HG03280 (cell line): ENCODE data around the gene SLC25A21.

Experiments used
- ATAC-seq: cut with Tn5 transposase; IDR thresholded peaks from one replicate; pipeline ENCODE4 v1.9.1; 2021; ENCODE audit warnings: mild to moderate bottlenecking, moderate library complexity; ENCODE audit not compliant: unreplicated experiment

SLC25A21 gene

DNA sequence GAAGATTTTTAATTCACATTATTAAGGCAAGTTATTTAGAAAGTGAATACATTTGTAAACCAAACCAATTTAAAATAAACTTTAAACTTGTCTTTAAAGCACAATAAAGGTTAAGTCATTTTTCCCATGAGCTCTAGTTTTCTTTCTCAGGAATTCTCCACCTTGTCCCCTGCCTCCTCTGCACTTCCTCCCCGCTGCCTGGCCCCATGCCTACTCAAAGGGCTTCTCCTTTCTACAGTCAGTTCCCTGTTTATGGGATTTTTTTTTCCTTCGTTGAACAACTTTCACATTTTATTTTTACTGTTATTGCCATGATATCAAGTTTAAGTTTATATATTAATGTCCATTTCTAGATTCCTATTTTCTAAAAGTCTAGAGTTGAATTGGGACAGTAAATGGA, 223.0 kb downstream of the SLC25A21 start:
- no peak for ATAC-seq

GRCh38 chr14:36948157-36948859, 224.1 kb downstream of the SLC25A21 start:
- no peak for ATAC-seq

DNA sequence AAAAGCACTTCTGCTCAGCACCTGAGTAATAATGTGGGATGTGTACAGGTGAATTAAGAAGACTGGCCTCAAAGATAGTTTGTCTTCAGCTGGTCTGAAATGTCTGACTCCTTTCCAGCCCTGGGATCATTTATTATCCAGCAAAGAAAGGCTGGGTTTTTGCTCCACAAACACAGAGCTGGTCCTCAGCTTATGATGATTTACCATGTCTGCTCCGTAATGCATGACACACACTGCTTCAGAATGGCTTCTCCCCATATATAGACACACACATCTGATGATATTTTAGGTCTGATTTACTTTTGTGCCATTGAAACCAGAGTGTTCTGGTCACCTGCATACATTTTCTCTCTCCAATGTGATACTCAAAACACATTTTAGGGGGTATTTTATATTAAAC, 225.0 kb downstream of the SLC25A21 start:
- no peak for ATAC-seq

DNA sequence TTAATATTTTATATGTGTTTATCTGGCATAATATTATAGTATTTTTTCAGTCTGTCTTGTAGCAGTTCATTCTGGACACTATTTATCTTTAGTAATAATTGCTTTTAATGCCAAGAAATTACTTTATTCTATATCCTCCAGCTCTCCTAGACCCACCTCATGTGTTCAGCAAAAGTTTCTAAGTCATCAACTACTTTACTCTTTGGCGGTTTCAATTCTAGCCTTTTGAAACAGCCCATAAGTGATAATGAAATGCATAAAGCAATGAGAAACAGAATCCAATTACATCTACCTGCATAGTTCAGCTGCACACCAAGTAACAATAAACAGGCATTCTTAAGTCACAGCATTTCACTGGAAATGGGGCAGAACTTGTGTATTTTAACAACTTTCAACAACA, 225.5 kb downstream of the SLC25A21 start:
- no peak for ATAC-seq

- ATAC-seq, result no peak
Measured at GRCh38 chr14:36944307-36945010, 227.9 kb downstream of the SLC25A21 start.

- no peak for ATAC-seq
Measured at GRCh38 chr14:36942522-36943245, 229.7 kb downstream of the SLC25A21 start.

DNA sequence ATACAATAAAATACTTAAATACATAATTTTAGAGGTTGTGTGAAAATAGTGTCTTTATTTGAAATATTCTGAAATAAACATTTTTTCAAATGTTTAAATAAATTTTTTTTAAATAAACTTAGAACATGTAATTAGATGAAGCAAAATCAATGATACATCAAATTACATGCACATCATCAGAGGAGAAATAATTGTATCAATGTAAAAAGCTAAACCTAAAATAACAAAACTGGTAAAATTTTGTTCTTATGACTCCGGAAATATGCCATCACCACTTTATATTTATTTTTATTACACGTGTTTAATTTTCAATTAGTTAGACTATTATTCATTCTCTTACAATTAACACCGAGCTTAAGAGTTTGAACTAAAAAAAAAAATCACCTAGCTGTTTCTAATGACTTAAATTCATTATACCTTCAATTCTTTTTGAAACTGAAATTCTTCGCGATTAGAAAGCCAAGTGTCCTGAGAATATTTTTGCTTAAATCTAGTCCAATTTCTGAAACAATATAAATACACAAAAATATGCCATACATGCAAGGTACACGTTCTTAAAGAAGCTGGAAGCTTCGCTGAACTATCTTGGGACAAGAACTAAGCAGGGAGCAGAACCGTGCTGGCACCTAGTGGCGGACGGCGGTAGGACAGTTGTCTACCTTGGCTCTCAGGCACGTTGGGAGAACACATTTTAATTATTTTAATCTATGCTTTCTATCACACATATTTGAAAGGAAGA, 230.5 kb downstream of the SLC25A21 start:
- peak; percentile 89 for ATAC-seq

DNA sequence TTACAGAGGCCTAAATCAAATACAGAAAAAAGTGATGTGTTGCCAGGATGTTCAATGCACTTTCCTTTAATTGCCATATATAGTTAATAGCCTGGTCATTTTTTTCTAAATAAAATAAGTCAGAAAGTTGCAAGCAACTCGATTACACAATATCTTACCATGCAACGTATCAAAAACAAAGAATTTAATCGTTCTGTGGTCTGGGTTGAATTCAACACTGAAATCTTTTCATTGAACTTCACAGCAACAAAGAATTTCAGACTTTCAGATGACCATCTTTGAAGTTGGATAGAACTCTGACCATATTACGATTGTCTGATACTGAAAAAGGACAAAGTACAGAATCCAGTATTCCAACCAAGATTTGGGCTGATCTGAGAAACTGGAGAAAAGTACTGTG, 231.9 kb downstream of the SLC25A21 start:
- ATAC-seq, result no peak

DNA sequence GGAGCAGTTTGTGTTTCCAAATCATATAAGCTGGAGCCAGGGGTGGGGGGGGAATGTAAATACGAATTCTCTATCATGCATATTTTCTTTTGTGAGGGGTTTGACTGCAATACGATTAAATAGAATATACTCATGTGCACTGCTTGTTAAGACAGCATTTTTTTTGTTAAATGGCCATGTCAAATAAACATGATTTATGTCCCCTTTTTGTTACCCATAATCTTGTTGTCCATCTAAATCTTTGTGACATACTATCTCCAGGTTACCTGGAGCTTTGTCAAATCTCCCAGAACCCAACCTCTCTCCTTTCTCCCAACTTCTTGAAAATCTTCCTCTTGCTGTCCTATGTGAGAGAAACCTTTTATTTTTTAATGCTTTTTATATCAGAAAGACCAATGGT, 233.1 kb downstream of the SLC25A21 start:
- ATAC-seq, result no peak

- no peak for ATAC-seq
Measured at GRCh38 chr14:36938678-36939077, 233.7 kb downstream of the SLC25A21 start.

GRCh38 chr14:36935976-36936678, 236.3 kb downstream of the SLC25A21 start:
- no peak for ATAC-seq

- ATAC-seq, result no peak
Measured at GRCh38 chr14:36934304-36934703, 238.1 kb downstream of the SLC25A21 start.

GRCh38 chr14:36931791-36932190, 240.6 kb downstream of the SLC25A21 start:
- no peak for ATAC-seq

DNA sequence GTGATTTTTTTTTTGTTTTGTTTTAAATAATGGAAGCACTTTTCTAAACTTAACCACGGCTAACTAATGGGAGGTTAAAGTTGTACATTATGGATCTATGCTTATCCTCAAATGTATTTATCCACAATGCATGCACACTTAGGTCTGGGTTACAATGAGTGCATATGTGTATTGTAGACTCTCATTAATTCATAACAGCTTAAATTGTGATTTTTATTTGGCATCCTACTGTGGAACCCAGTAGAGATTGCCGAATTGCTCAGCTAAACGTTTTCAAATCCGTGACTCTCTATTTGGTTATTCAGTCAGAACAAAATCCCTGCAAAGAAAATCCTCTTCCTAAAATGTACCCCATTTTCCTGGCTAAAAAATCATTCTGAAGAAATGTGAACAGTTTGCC, 244.0 kb downstream of the SLC25A21 start:
- no peak for ATAC-seq

DNA sequence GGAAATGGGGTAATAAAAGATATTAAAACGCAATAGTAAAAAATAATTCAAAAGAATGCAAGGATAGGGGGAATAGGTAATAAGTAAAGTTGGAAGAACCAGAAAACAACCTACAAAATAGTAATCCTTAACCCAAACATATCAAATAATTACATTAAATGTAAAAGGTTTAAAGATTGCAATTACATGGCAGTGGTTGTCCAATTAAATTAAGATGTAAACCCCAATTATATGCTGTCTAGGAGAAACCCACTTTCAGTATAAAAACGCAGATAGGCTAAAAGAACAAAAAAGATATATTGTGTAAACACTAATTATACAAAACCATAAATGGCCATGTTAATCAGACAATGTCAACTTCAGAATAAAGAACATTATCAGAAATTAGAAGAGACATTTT, 247.3 kb downstream of the SLC25A21 start:
- ATAC-seq, result no peak

DNA sequence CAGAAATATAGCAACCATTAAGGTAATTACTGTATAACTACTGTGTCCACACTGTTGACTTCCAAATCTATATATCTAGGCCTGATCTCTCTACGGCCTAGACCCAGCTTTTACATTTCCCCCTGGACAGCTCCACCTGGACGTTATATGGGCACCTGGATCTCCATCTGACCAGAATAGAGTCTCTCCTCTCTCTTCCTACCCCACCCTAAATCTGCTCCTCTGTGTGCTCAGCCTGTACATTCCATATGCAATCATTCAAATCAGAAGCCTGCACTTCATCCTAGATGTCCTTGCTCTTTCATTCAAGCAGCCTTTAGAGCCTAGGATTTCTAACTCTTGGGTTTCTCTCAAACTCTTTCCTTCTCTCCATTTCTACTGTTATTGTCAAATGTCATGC, 255.7 kb downstream of the SLC25A21 start:
- ATAC-seq, result no peak

GRCh38 chr14:36915081-36915480, 257.3 kb downstream of the SLC25A21 start:
- no peak for ATAC-seq

- no peak for ATAC-seq
Measured at GRCh38 chr14:36910578-36910977, 261.8 kb downstream of the SLC25A21 start.

GRCh38 chr14:36905272-36905888, 267.0 kb downstream of the SLC25A21 start:
- no peak for ATAC-seq

DNA sequence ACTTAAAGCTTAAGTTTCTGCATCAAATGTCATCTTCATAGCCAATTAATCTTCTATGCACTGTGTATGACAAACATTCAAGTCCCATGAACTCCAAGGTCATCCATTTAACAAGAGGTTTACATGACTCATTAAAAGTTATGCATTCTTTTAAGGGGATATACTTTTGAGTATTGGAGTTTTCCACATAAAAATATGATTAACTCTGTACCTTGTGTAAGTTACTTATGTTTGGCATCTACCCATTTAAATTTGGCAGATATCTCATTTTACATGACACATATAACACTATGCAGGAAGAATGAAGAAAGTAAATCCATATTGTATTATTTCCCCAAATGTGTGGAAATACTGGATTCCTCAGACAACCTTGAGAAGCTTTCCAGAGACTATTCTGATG, 270.5 kb downstream of the SLC25A21 start:
- no peak for ATAC-seq
